HepG2 (cell line): ENCODE results near the gene CCL27. TPM values are rescaled to one million over a fixed set of nuclear protein-coding genes. Genes with fewer than 3 reads are reported as not detected.
A peak's percentile ranks its signal among the peaks of the same experiment; 100 is the strongest.

Source experiments
- ATAC-seq: fragments of 200-7000 bp; cut with Tn5 transposase; 3 replicates; pipeline ENCODE4 v1.9.1; 2020; ENCODE audit warnings: mild to moderate bottlenecking, moderate library complexity
- BruUV-seq: library from RNA; stranded (reverse); fragments of 400-500 nt; replicated peaks from 2 replicates; lab custom pipeline; 2021; lab: Mats Ljungman, UMichigan
- CTCF ChIA-PET: fragments of 300-600 bp; formaldehyde crosslinking; extraction: SDS; loops from one replicate; lab custom pipeline; 2021; ENCODE audit warnings: low total read pairs, inconsistent platforms, low intra/inter-chr PET ratio; lab: Yijun Ruan, JAX
- POLR2A ChIA-PET: fragments of 350-600 bp; sonication (Branson Sonifier 250); formaldehyde crosslinking; loops from one replicate; lab custom pipeline; 2020; ENCODE audit warnings: antibody characterized with exemption, inconsistent platforms; lab: Yijun Ruan, JAX
- DNase-seq: peaks from one replicate; pipeline ENCODE4 v3.0.0-alpha.2; 2015; ENCODE audit warnings: low spot score
- FAIRE-seq: peaks from 3 replicates; lab custom pipeline; 2011; peaks lifted over from hg19 to GRCh38; lab: Jason Lieb, UNC
- H2AFZ ChIP-seq: one replicate; pipeline ENCODE4 v1.6.1; 2011; ENCODE audit warnings: low read length, inconsistent platforms
- H3K27ac ChIP-seq: fragments of 300-600 bp; 3 replicates; pipeline ENCODE4 v1.8.0; 2011; ENCODE audit warnings: mixed run types, mild to moderate bottlenecking, mixed read lengths, low read length, inconsistent platforms; ENCODE audit not compliant: insufficient read depth; ENCODE audit errors: extremely low read length
- H3K27me3 ChIP-seq, 2 experiments: fragments of 200-600 bp in 1 of 2; 2 replicates in 1 of 2; 3 replicates in 1 of 2; pipeline versions ENCODE4 v1.6.0 to v1.8.0; 2011; ENCODE audit warnings: low read length in 2 of 2, mild to moderate bottlenecking in 2 of 2, moderate library complexity in 2 of 2, inconsistent platforms in 1 of 2; ENCODE audit not compliant: insufficient read depth in 2 of 2, control insufficient read depth in 1 of 2
- H3K36me3 ChIP-seq, 2 experiments: fragments of 200-600 bp in 1 of 2; replicated peaks in 1 of 2; 2 replicates in 1 of 2; 3 replicates in 1 of 2; pipeline versions ENCODE4 v1.5.1 to v1.8.0; 2011; ENCODE audit warnings: low read length in 2 of 2, inconsistent platforms in 1 of 2; ENCODE audit not compliant: insufficient read depth in 2 of 2, control insufficient read depth in 1 of 2
- H3K4me1 ChIP-seq: 2 replicates; pipeline ENCODE4 v1.5.1; 2012; ENCODE audit warnings: low read length, inconsistent platforms; ENCODE audit not compliant: insufficient read depth
- H3K4me2 ChIP-seq: 2 replicates; pipeline ENCODE4 v1.6.0; 2011; ENCODE audit warnings: low read depth, low read length, inconsistent platforms
- H3K4me3 ChIP-seq, 3 experiments: fragments of 200-600 bp in 1 of 3; sonication (generic), shearing (Covaris generic) in 1 of 3; replicated peaks in 1 of 3; 2 replicates each; pipeline ENCODE4 v1.5.1; 2011 to 2016; ENCODE audit warnings: low read length in 3 of 3, inconsistent platforms in 2 of 3, low read depth in 2 of 3, mild to moderate bottlenecking in 2 of 3, control low read depth in 1 of 3, mixed read lengths in 1 of 3; ENCODE audit not compliant: insufficient read depth in 1 of 3
- H3K79me2 ChIP-seq: one replicate; pipeline ENCODE4 v1.6.1; 2011; ENCODE audit warnings: low read length, inconsistent platforms; ENCODE audit not compliant: insufficient read depth
- H3K9ac ChIP-seq: 2 replicates; pipeline ENCODE4 v1.6.0; 2011; ENCODE audit warnings: mild to moderate bottlenecking, low read depth, low read length, inconsistent platforms; ENCODE audit not compliant: insufficient read depth
- H3K9me3 ChIP-seq: 2 replicates; pipeline ENCODE4 v1.5.1; 2012; ENCODE audit warnings: mild to moderate bottlenecking, low read length
- H4K20me1 ChIP-seq: 2 replicates; pipeline ENCODE4 v1.6.0; 2011; ENCODE audit warnings: inconsistent platforms, mild to moderate bottlenecking, low read length, moderate library complexity; ENCODE audit not compliant: insufficient read depth
- MED1 ChIP-seq: sonication (generic); formaldehyde crosslinking; IDR thresholded peaks from 2 replicates; pipeline ENCODE4 v1.4.0; 2020; ENCODE audit warnings: missing genetic modification reagents
- MTF1 ChIP-seq: sonication (generic); formaldehyde crosslinking; IDR thresholded peaks from 2 replicates; pipeline ENCODE4 v1.5.0; 2020; ENCODE audit warnings: missing genetic modification reagents
- PAWR ChIP-seq: sonication (generic); formaldehyde crosslinking; IDR thresholded peaks from 2 replicates; pipeline ENCODE4 v1.4.0; 2020; ENCODE audit warnings: missing genetic modification reagents, mild to moderate bottlenecking, borderline replicate concordance
- RFXANK ChIP-seq: IDR thresholded peaks from 2 replicates; pipeline ENCODE4 v1.6.1; 2016
- TAF1 ChIP-seq: sonication (generic); formaldehyde crosslinking; IDR thresholded peaks from 2 replicates; pipeline ENCODE4 v1.4.0; 2020; ENCODE audit warnings: missing genetic modification reagents
- ZNF160 ChIP-seq: sonication (generic); formaldehyde crosslinking; IDR thresholded peaks from 2 replicates; pipeline ENCODE4 v1.8.0; 2022; ENCODE audit warnings: mild to moderate bottlenecking, inconsistent platforms, missing genetic modification reagents
- ZNF333 ChIP-seq: sonication (generic); formaldehyde crosslinking; IDR thresholded peaks from 2 replicates; pipeline ENCODE4 v1.4.0; 2020; ENCODE audit warnings: mild to moderate bottlenecking, missing genetic modification reagents, borderline replicate concordance
- ZNF441 ChIP-seq: sonication (generic); formaldehyde crosslinking; IDR thresholded peaks from 2 replicates; pipeline ENCODE4 v1.7.0; 2021; ENCODE audit warnings: missing genetic modification reagents, borderline replicate concordance
- ZNF468 ChIP-seq: sonication (generic); formaldehyde crosslinking; IDR thresholded peaks from 2 replicates; pipeline ENCODE4 v1.8.0; 2022; ENCODE audit warnings: mild to moderate bottlenecking, moderate library complexity, missing genetic modification reagents
- ZNF75D ChIP-seq: sonication (generic); formaldehyde crosslinking; IDR thresholded peaks from 2 replicates; pipeline ENCODE4 v1.8.1; 2023; ENCODE audit warnings: missing genetic modification reagents, mild to moderate bottlenecking, borderline replicate concordance
- WGBS: methylation state at CpG from one replicate; pipeline ENCODE4 v1.1.6; 2017; ENCODE audit warnings: low lambda C conversion rate; 5-methylcytosine and 5-hydroxymethylcytosine counted together
- in situ Hi-C: cut with HindIII; loops from 2 replicates; pipeline ENCODE4 v1.10.0; 2017; ENCODE audit warnings: low pct_unique_long_range_greater_than_20kb; ENCODE audit not compliant: extremely low pct_ligation_motif_present
- intact Hi-C: fragments of 100-400 bp; cut with micrococcal nuclease; formaldehyde crosslinking; loops from one replicate; pipeline ENCODE4 v1.10.0; 2022; ENCODE audit not compliant: unreplicated experiment
- polyA plus RNA-seq, 8 experiments: library from polyadenylated mRNA; depleted of rRNA in 3 of 8; stranded (reverse) in 7 of 8; unstranded in 1 of 8; fragments of >200 nt; fragmentation: Illumina TruSeq in 4 of 8; extraction: Trizol in 4 of 8; gene quantifications; 2 replicates each; pipeline versions ENCODE4 v1.2.1 to v1.2.3, GENCODE V29; 2011 to 2016; ENCODE audit warnings: low read depth in 4 of 8, missing spikeins in 1 of 8, mixed read lengths in 1 of 8; ENCODE audit not compliant: insufficient read depth in 1 of 8
- total RNA-seq, 5 experiments: library from RNA; depleted of rRNA; stranded (reverse); fragments of >200 nt; fragmentation: Illumina TruSeq; extraction: Trizol; gene quantifications; 2 replicates each; pipeline ENCODE4 v1.2.3, GENCODE V29; 2016; ENCODE audit warnings: low read depth in 1 of 5
- TF ChIP-seq, protein P1 (sequence below): sonication (generic); formaldehyde crosslinking; conservative IDR thresholded peaks from 2 replicates; pipeline ENCODE4 v1.8.0; 2022; ENCODE audit warnings: low read depth, missing genetic modification reagents
- TF ChIP-seq, protein P2 (sequence below): sonication (generic); formaldehyde crosslinking; IDR thresholded peaks from 2 replicates; pipeline ENCODE4 v1.8.0; 2022; ENCODE audit warnings: mild to moderate bottlenecking, missing genetic modification reagents, borderline replicate concordance

Gene CCL27
- total and polyA plus RNA-seq, 2 of the 13 experiments (the other 11 are each of a cell fraction or from before 2014, with no cell fraction given): not detected

DNA sequence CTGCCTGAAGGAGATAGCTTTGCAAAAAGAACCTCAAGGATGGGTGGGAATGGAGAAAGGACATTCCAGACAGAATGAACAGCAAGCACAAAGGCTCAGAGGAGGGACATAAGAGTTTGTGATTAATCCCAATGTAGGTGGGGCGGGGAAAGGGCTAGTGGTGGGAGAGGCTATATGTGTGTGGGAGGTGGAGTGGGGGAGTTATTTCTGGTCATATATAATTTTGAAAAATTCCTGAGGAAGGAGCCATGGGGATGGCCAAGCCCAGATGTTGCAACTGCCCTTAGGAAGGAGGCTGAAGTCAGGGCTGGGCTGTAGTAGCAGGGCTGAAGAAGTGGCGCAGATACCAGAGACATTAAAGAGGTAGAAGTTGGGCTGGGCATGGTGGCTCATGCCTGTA, 13.4 kb upstream of the CCL27 start:
- no peak overlapping the region for H3K27ac ChIP-seq
- H3K79me2 ChIP-seq: no peaks in the 10 kb centered on the region
- POLR2A ChIA-PET: interaction anchor here (0.9 to 1.5 kb wide), 2 partner anchors 11 to 27 kb away, joined by 3 to 5 read pairs; no protein-coding TSS in a partner anchor
- in situ Hi-C loops: no loop called here
- H3K9ac ChIP-seq: no peak overlapping the region
- no peak overlapping the region for H2AFZ ChIP-seq
- H4K20me1 ChIP-seq: no peaks in the 10 kb centered on the region
- TF ChIP-seq, protein P1, sequence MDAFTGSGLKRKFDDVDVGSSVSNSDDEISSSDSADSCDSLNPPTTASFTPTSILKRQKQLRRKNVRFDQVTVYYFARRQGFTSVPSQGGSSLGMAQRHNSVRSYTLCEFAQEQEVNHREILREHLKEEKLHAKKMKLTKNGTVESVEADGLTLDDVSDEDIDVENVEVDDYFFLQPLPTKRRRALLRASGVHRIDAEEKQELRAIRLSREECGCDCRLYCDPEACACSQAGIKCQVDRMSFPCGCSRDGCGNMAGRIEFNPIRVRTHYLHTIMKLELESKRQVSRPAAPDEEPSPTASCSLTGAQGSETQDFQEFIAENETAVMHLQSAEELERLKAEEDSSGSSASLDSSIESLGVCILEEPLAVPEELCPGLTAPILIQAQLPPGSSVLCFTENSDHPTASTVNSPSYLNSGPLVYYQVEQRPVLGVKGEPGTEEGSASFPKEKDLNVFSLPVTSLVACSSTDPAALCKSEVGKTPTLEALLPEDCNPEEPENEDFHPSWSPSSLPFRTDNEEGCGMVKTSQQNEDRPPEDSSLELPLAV (CRISPR knock-in tag): no peak
- no peak for TF ChIP-seq ZNF468 (CRISPR knock-in tag)
- TF ChIP-seq MTF1: no peak
- no peak for TF ChIP-seq ZNF160
- TF ChIP-seq, all 625 proteins: peak for 0
- CTCF ChIA-PET: interaction anchor here (1.4 to 6.1 kb wide), 2 partner anchors 26 to 29 kb away, joined by 4 to 178 read pairs; no protein-coding TSS in a partner anchor
- WGBS: 98% methylated on average over 2 of the region's 2 CpGs
- Histone ChIP-seq H3K4me1 (peaks cover 4% of the 10 kb centered on the region; the same call in 1 of the 2 replicates), H3K27me3 (no peaks in the 10 kb centered on the region), H3K9me3 (no peaks in the 10 kb centered on the region), H3K4me2 (no peak overlapping the region), H3K36me3 (no peaks in the 10 kb centered on the region), H3K4me3 (no peak overlapping the region)
- no peak for FAIRE-seq
- no peak for DNase-seq
- ATAC-seq: no peak
- intact Hi-C loops: loop anchor here (1.0 kb wide), 2 partner anchors 12 to 26 kb away; no protein-coding TSS in a partner anchor
- no TSS peak for BruUV-seq

DNA sequence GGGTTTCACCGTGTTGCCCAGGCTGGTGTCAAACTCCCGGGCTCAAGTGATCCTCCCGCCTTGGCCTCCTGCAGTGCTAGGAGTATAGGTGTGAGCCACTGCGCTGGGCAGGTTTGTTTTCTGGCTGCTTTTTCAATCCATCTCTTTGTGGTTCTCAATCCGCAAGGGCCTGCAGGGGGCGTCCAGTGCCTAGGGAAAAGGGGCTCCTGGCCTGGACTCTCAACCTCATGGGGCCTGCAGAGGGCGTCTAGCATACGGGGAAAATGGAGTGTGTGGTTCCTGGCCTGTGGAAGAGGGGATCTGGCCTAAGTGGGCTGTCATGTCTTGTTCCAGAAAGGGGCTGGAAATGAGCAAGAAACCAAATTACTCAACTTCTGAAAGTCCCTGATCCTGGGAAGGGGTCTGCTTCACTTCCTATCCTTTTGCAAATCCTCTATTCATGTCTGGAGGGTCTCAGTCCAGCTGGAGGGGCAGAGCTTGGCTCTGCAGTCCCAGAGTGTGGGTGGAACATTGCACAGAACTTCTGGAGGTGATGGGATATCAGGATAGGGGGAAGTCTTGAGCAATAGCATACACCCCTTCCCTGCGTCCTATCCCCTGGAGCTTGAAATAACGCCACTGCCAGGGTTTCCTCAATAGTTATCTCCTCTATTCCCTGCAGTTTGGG, 12.7 kb upstream of the CCL27 start:
- H3K36me3 ChIP-seq: no peaks in the 10 kb centered on the region
- no peak for TF ChIP-seq PAWR
- no peak for TF ChIP-seq RFXANK
- TF ChIP-seq, protein P2, sequence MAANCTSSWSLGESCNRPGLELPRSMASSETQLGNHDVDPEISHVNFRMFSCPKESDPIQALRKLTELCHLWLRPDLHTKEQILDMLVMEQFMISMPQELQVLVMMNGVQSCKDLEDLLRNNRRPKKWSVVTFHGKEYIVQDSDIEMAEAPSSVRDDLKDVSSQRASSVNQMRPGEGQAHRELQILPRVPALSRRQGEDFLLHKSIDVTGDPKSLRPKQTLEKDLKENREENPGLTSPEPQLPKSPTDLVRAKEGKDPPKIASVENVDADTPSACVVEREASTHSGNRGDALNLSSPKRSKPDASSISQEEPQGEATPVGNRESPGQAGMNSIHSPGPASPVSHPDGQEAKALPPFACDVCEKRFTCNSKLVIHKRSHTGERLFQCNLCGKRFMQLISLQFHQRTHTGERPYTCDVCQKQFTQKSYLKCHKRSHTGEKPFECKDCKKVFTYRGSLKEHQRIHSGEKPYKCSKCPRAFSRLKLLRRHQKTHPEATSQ: no peak
- TF ChIP-seq ZNF333 (CRISPR knock-in tag): peak; percentile 68; the same call in 1 of the 2 replicates
- no peak for TF ChIP-seq ZNF75D (CRISPR knock-in tag)
- TF ChIP-seq ZNF441 (CRISPR knock-in tag): no peak
- no peak for TF ChIP-seq TAF1 (CRISPR knock-in tag)
- TF ChIP-seq MED1 (CRISPR knock-in tag): peak; percentile 47; the same call in 1 of the 2 replicates

More for the DNA sequence above, 12.7 kb upstream of the CCL27 start:
- Histone ChIP-seq H3K9me3 (no peaks in the 10 kb centered on the region), H3K4me3 (no peak overlapping the region), H3K9ac (no peak overlapping the region), H2AFZ (no peak overlapping the region), H3K79me2 (no peaks in the 10 kb centered on the region), H3K27me3 (no peaks in the 10 kb centered on the region), H3K27ac (no peak overlapping the region), H3K4me2 (no peak overlapping the region), H4K20me1 (no peaks in the 10 kb centered on the region), H3K4me1 (peaks cover 4% of the 10 kb centered on the region; the same call in 1 of the 2 replicates)
- peak; percentile 99 for ATAC-seq
- intact Hi-C loops: loop anchor here (1.0 kb wide), 2 partner anchors 13 to 27 kb away; no protein-coding TSS in a partner anchor
- ChIA-PET CTCF (interaction anchor here (0.7 to 6.1 kb wide), 5 partner anchors 11 to 62 kb away, joined by 3 to 178 read pairs (median 4); no protein-coding TSS in a partner anchor), POLR2A (interaction anchor here (0.9 to 1.5 kb wide), 2 partner anchors 10 to 27 kb away, joined by 3 to 5 read pairs; no protein-coding TSS in a partner anchor)
- 23% methylated on average over 9 of the region's 10 CpGs for WGBS
- BruUV-seq: no TSS peak
- in situ Hi-C loops: no loop called here
- peak; percentile 80 for DNase-seq
- FAIRE-seq: peak; percentile 78
